Ramos (cell line): ENCODE results near the gene PMEPA1.

Source experiments
- in situ Hi-C: fragments of 300-500 bp; cut with MboI; formaldehyde crosslinking; loops from one replicate; pipeline ENCODE4 v1.14.3; 2022; ENCODE audit warnings: low sequenced_read_pairs; ENCODE audit not compliant: unreplicated experiment

Gene PMEPA1

DNA sequence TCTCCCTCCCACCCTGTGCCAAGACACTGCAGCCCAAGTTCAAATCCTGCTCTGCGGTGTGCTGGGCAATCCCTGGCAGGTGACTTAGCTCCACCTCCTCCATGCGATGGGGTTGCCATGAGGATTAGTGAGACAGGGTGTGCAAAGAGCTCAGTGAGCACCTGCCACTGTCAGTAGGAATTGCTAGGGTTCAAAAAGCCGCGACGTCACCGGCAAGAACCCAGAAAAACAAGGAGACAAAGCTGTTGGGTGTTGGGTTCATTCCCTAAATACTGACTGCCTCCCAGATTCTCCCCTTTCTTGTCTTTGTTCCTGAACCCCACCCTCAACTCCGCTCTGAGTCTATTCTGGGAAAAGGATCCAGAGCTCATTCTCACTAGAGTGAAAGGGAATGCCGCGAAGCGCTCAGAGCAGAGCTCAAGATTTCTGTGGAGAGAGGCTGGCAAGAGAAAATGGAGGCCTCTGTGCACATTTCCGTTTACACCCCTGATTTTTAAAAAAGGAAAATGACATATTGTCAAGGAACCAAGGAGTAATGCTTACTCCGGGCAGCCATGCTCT is 13.3 kb downstream of the PMEPA1 start:
- in situ Hi-C loops, result no loop called here

DNA sequence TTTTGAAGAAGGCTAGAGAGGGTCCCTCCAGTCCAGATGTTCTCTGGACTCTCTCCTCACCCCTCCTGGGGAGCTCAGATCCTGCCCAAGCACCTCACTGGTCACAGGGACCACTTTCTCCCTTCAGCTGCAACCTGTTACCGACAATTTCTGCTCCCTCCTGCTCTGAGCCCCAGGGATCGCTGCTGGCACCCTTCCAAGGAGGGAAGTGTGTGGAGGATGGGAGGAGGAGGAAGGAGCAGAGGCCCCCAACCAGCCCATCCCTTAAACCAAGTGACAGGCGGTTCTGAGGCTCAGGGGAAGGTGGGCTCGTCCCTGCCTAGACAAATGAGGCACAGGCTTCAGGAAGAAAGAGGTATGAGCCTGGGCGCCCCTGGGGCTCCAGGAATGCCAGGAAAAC is 13.9 kb downstream of the PMEPA1 start:
- in situ Hi-C loops, result no loop called here

DNA sequence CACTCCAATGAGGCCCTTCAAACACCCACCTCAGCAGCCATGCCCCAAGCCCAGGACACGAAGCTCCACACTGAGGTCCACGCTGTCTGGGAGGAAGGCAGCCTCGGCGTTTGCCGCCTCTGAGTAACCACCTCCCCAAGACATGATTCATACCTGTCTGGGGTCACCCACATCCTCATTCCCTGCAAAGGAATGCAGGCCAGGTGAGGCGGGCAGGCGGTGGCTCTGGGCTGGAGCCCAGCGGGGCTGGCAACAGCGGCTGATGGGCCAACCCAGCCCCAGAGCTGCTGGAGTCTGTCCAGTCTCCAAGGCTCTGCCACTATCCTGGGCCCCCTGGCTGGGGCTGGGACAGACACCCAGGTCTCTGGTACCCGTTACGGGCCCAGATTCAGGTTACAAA is 14.8 kb downstream of the PMEPA1 start:
- in situ Hi-C loops, result no loop called here

DNA sequence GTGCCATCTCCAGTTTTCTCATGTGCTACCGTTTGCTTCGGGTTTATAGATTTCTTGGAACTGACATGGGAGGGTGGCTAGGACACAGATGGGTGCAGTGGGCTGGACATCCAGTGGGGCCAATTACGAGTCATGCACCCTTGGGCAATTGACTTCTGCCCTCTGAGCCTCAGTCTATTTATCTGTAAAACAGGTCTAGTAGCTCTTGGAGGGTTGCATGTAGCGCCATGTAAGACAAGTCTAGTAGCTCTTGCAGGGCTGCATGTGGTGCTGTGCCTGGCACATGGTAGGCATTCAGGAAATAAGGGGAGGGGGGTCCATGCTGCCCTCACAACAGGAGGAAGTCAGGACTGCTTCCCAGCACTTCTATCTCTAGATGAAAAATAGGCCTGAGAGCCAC is 15.3 kb downstream of the PMEPA1 start:
- in situ Hi-C loops, result no loop called here

DNA sequence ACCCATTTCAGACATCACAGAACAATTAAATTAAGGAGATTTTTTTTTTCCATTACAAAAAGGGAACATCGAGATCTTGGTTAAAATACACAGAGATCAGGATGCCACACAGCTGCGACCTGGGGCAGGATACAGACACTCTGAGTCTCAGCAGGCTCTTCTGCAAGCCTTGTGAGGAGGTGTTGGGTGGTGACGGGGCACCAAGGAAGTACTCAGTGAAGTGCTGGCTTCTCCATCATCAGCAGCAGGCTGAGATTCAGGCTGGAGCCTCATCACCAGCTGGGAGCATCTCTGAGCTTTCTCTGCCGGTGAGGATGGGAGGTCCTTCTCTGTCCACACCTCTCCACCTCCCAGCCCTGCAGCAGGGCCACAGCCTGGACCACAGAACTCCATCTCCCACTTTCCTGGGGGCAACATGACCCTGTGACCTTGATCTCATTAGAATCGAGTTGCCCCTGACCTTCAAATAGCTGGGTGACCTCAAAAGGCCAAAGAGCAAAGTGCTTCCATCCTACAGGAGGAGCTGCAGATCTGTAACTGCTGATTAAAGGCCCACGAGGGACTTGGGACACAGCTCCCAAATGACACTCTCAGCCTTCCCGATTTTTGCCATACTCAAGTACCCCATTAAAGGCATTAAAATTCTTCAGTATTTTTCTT is 16.0 kb downstream of the PMEPA1 start:
- in situ Hi-C loops, result no loop called here

DNA sequence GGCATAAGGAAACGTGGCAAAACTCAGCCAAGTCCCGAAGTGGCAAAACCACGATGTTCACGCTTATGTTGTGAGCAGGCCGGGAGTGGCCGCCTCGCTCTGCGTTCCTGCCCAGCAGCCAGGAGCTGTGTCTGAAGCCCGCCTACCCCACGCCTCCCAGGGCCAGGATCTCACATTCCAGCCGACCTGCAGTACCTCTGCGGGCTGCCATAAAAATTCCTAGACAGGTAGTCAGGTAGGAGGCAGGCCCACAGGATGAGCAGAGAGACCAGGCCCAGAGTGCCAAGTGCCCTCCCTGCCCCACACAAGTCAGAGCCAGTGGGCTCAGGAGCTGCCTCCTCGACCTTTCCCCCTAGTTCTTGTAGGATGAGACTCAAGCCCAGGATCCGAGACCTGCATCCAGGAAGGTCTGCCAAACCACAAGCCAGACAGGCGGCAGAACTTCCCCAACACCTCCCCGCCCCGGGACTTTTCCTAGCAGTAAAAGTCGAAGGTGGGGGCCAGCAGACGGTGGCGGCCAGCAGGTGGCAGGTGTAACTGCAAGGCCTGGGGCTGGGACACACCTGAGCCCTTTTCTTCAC is 16.7 kb downstream of the PMEPA1 start:
- in situ Hi-C loops, result no loop called here

DNA sequence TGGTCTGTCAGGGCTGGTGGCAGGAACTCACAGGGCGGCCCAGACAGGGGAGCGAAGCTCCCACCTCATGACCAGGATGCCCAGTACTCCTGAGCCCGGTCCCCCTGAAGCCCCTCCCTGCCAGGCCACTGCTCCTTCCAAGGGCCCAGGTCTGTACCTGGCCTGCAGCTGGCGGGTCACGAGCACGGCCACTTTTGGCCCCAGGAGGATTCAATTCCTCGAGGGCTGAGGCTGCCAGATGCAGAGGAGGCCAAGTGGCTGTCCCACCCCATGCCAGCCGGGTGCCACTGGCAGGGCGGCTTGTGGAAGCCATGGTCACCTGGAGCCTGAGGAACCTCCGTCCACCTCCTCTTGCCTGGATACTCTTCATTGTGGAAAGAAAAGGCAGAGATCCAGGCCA is 17.4 kb downstream of the PMEPA1 start:
- in situ Hi-C loops, result no loop called here

DNA sequence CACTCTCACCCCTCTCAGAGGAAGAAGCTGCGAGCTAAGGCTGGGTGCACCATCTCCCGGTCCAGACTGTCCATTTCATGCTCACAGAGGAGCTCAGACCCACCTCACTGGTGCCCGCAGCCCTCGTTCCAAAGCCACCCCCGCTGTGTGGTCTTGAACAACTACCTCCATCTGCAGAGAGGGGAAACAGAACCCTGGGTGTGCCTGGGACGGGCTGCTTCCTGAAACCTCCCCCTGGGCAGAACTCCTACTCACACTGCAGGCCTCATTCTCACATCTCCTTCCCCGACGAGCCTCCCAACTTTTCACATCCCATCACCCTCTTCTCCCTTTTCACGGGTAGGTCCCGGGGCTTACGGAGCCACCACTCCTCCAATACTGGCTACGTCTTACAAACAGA is 18.1 kb downstream of the PMEPA1 start:
- in situ Hi-C loops, result no loop called here

DNA sequence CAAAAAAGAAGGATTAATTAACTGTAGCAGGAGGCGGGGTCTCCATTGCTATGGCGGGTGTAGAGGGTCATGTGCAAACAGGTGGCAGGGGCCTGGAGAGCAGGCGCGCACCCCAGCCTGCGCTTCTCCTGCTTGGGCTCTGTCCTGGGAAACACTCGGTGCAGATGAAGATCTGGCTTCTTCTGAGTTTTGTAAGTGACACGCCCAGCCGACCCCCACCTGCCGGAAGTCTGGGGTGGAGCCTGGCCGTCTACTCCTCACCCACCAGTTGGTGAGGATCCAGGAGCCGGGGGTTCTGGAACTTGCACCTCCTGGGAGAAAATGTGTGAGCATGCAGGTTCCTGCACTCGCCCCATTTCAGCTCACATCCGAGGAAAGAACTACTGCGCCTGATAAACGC is 19.3 kb downstream of the PMEPA1 start:
- in situ Hi-C loops, result no loop called here

DNA sequence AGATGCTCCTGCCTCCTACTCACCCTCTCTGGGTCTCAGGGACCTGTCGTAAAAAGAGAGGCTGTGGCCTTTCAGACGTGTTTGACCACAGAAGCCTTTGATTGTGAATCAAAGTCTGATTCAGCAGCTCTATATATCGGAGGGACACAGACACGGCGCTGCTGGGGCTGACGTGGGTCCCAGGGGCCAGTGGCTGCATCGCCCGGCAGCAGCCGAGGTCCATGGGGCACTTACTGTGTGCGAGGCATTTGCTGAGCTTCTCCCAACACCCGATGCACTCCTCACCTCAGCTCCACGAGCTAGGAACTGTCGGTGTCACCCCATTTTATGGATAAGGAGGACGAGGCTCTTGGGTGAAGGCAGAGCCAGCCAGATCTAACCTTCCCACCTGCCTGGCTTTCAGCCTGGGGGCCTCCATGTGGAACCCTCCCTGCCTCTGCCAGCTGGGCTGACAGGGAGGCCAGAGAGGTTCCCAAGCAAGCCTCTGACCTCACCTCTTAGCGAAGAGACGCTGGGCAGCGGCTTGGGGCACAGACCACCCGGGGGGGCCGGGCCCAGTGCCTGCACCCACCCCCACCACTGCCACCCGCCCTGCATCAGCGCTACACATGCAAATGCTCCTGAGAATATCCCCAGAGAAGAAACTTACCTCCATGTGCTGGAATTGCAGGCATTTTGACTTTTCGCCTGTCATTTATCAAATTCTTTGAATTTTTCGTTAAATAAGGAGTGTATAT is 19.9 kb downstream of the PMEPA1 start:
- in situ Hi-C loops, result loop anchor here (10.0 kb wide), 1 partner anchor 215 kb away; no protein-coding TSS in a partner anchor

DNA sequence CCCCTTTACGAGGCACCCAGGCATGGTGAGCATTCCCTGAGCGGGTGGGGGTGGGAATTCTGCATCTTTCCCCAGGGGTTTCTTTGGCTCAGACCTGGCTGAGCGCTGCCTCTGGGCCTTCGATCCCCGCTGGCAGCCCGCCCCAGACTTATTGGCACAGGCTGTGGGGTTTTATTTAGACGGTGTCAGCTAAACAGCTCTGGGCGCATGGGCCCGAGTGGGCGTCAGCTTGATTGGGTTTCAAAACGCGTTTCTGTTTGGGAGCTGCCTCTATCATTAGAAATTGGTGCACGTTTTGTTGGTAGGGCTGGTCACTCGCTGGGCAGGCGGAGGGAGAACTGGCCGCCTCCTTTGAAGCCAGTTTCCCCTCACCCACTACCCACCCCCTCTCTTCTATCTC is 21.0 kb downstream of the PMEPA1 start:
- in situ Hi-C loops, result loop anchor here (10.0 kb wide), 1 partner anchor 214 kb away; no protein-coding TSS in a partner anchor

DNA sequence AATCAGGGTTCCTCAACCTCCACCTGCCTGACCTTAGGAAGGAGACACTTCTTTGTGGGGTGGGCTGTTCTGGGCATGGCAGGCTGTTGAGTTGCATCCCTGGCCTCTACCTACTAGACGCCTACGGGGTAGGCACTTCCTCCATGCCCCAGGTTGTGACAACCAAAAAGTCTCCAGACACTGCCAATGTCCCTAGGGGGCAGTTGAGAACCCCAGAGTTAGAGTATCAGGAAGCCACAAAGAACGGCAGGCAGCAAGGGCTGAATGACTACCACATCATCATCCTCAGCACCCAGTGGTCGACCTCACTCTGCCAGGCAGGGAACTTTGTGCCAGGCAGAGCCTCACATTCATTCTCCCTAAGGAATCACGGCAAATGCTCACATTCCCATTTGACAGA is 21.5 kb downstream of the PMEPA1 start:
- in situ Hi-C loops, result loop anchor here (10.0 kb wide), 1 partner anchor 213 kb away; no protein-coding TSS in a partner anchor

DNA sequence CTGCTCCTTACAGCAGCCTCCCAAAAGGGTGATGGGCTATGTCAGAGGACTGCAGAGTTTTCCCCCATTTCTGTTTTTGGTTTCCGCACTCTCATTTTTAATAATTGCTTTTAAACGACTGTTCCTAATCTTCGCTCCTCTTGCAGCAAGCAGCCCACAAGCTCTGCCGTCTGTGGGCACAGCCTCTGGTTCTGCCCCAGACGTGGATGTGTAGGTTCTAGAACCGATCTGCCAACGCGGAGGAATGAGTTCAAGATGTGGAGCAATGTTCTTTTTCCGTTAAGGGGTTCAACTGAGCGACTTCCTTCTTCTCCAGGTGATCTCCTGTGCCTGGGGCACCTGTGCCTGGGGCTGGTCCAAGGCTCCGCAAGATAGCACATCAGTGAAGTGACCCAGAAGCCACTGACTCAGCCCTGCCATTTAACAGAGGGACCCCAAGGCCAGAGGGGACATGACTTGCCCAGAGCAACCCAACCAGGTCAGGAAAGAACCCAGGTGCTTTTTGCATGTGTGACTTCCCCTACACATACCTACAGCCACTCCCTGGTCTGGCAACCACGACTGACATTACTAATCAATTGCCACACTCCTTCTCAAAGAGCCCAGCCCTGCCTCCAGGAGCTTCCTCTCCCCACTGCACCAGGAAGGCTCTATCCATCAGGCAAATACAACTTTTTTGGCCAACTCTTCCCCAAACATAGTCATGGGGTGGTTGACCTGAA is 22.7 kb downstream of the PMEPA1 start:
- in situ Hi-C loops, result loop anchor here (10.0 kb wide), 1 partner anchor 212 kb away; no protein-coding TSS in a partner anchor

DNA sequence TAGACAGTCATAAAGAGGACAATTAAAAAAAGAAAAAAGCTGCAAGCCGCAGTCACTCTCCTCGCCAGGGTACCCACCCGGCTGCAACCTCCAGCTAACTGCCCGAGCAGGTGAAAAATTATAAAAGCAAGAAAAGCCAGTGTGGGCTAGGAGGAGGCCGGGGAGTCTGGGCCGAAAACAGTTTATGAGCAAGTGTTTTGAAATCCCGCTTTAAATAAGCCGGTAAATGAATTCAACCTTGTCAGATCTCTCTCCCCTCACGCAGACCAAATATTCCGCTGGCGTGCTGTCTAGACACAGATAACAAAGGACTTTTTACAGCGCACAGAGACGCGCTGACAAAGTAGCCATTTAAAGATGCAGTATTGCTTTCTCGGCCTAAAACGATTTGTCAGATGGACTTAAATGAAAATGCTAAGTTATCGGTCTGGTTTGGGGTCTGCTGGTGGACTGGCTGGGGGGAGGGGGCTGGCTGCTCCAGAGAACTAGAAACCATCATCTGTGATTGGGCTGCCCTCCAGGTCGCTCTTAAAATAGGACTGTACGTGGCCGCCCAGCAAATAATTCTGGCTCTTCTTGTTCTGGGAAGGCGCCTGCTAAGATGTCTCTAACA is 24.6 kb downstream of the PMEPA1 start:
- in situ Hi-C loops, result loop anchor here (10.0 kb wide), 1 partner anchor 210 kb away; no protein-coding TSS in a partner anchor

DNA sequence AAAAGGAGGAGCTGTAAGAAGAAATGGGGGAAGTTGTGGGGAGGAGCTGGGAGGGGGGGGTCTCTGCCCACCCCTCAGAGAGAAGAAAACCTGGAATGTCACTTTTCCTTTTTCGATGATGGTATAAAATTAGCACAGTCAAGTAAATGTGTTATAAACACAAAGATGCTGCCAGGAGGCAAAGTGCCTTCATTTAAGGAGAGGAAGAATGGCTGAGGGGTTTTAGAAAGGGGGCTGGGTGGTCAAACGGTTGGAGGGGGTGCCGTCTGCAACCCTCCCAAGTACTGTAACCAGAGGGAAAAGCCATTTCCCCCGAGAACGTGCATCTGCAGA is 25.0 kb downstream of the PMEPA1 start:
- in situ Hi-C loops, result loop anchor here (10.0 kb wide), 1 partner anchor 210 kb away; no protein-coding TSS in a partner anchor

DNA sequence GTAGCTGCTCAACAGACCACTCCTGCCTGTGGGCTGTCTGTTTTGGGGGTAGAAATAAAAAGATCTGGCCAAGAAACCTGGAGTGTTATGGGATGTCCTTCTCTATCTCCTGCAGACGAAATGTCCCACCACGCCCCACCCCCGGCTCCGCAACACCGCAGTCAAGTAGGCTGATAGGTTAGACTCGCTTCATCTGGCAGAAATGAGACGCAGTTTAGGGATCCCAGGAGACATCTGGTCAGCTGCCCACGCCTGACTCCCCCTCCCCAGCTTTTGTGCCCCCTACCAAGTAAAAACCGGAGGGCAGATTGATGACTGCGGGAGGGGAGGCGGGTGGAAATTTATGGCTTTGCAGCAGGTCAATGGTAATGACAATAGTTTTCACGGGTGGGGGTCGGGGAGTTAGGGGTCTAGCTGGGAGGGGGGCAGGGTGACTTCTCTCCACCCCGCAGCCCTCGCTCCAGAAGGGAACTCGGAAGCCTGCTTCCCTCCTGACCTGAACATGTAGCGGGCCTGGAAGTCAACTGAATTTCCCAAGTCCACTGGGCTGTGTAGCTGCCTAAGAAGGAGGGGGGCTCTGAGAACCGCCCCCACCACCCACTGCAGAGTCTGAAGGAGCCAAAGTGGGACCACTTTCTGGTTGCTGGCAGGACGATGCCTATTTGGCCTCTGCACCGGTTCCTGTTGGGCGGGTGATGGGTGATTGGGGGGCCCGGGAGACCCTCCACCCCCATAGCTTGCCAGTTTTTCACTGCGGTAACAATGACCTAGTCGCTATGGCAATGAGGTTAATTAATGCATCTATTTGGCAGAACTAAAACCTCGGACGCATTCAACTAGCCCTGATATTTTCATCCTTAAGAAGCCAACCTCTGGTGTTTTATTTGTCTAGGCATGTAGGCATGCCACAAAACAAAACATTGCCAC is 25.7 kb downstream of the PMEPA1 start:
- in situ Hi-C loops, result loop anchor here (10.0 kb wide), 1 partner anchor 209 kb away; no protein-coding TSS in a partner anchor

DNA sequence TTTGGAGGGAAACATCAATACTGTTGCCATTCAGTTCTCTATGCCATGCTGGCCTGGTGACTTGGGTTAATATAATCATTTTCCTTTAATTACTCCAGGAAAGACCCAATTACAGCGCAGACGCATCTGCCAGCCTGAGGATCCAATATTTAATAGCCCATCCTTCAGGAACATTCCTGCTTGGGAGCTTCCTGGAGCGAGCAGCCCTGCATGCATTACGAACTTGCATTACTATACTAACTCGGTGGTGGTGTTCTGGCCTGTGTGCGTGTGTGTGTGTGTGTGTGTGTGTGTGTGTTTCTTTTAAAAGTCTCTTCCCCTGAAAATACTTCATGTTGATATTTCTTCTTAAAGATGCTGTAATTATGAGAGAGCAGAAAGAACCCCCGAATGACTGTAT is 26.5 kb downstream of the PMEPA1 start:
- in situ Hi-C loops, result loop anchor here (10.0 kb wide), 1 partner anchor 208 kb away; no protein-coding TSS in a partner anchor

DNA sequence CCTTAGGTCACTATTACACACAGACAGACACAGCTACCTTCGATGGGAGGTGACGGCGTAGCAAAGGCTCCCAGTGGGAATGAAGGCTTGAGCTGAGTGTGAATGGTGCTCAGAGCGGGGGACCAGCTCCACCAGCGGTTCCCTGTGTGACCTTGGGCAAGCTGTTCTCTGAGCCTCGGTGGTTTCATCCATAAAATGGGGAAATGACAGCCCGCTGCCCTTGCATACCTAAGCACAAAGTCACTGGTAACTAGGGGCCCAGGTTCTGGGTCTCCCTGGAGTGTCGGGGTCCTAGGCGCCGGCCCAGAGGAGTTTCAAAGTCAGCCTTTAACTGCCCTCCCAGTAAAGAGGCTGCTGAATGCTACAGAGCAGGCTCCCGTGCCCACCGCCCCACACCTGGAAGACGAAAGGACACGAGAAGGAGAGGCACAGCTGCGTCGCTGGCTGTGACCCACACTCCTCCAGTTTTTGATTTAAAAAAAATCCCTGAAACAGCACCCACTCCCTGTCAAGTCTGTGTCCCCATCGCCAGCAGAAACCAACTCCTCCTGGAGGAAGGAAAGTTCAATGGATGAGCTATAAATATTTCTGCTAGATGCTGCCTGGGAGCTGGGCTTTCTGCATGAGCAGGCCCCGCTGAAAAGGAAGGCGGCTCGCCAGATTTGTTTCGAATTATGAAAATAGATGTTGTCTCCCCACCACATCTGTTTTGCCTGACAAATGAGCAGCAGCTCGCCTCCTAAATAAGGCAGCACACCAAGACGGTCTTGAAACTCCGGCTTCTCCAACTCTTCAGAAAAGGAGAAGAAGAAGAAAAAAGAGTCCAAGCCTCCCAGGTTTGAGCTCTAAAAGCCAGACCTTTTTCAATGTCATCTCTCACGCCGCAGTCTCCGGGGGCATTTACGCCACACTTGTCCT is 27.4 kb downstream of the PMEPA1 start:
- in situ Hi-C loops, result loop anchor here (10.0 kb wide), 1 partner anchor 208 kb away; no protein-coding TSS in a partner anchor
